HCT116 (cell line): Measurements from ENCODE around the gene DENND4A.

Source experiments
- CEBPB ChIP-seq: IDR thresholded peaks from 2 replicates; pipeline ENCODE4 v1.6.1; 2012; ENCODE audit warnings: low read depth
- CTCF ChIP-seq, 3 experiments: fragments of 200-600 bp in 1 of 3; sonication (generic) in 1 of 3; IDR thresholded peaks in 2 of 3; conservative IDR thresholded peaks in 1 of 3; 2 replicates each; pipeline ENCODE4 v1.5.1; 2012 to 2017; ENCODE audit warnings: low read depth in 2 of 3, low read length in 2 of 3, antibody characterized with exemption in 1 of 3, borderline replicate concordance in 1 of 3, control low read depth in 1 of 3, mild to moderate bottlenecking in 1 of 3, mixed read lengths in 1 of 3, mixed run types in 1 of 3, moderate library complexity in 1 of 3; ENCODE audit not compliant: insufficient read depth in 1 of 3
- EZH2 ChIP-seq: fragments of 200-600 bp; sonication (generic); IDR thresholded peaks from 2 replicates; pipeline ENCODE4 v1.6.1; 2017; ENCODE audit warnings: antibody characterized with exemption, mixed run types
- EZH2phosphoT487 ChIP-seq: fragments of 200-600 bp; IDR thresholded peaks from 2 replicates; pipeline ENCODE4 v1.6.1; 2018; ENCODE audit warnings: antibody characterized with exemption, borderline replicate concordance
- MAX ChIP-seq: IDR thresholded peaks from 2 replicates; pipeline ENCODE4 v1.6.1; 2012
- SIN3A ChIP-seq: IDR thresholded peaks from 2 replicates; pipeline ENCODE4 v1.6.1; 2012; ENCODE audit warnings: low read depth
- SP1 ChIP-seq: IDR thresholded peaks from 2 replicates; pipeline ENCODE4 v1.6.1; 2012; ENCODE audit warnings: low read depth
- ZNF274 ChIP-seq: fragments of 200-500 bp; sonication (Bioruptor generic); IDR thresholded peaks from 2 replicates; pipeline ENCODE4 v1.6.1; 2014; ENCODE audit warnings: mild to moderate bottlenecking, low read depth, low read length, inconsistent platforms

- TF ChIP-seq EZH2 (no peak), CTCF (IDR thresholded peaks at IDR 0.05 in 2 of 3, conservative IDR thresholded peaks at IDR 0.05 in 1 of 3; ENCODE audit: borderline replicate concordance in 1 of 3, insufficient read depth in 1 of 3, low read depth in 2 of 3, low read length in 2 of 3) (no peak), SP1 (no peak), ZNF274 (no peak), SIN3A (no peak), EZH2phosphoT487 (no peak), CEBPB (no peak), MAX (no peak)
Observed at GRCh38 chr15:65723876-65724275, 68.2 kb downstream of the DENND4A start.
